ENCODE data around the gene PLSCR4. TPM values are rescaled to one million over a fixed set of nuclear protein-coding genes. Genes with fewer than 3 reads are reported as not detected.

The PLSCR4 gene
- total RNA-seq, 1 experiment from 2014 or later: 4.4 TPM

DNA sequence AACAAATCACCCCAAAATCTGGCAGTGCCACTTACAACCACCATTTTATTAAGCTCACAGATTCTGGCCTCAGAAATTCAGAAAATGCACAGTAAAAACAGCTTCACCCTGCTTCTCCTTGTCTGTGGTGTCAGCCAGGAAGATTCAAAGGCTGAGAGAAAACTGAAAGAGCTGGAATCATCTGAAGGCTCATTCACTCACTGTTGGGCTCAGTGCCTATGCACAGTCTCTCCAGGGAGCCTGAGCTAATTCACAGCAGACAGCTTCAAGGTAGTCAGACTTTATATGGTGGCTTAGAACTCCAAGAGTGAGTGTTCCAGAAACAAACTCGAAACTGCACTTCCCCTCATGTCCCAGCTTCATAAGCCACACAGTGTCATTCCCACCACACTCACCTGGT lies 73.4 kb downstream of the PLSCR4 start:
- no peak overlapping the region for H3K4me3 Mint-ChIP-seq (ENCODE audit: unreplicated experiment)
- DNase-seq (ENCODE audit: unreplicated experiment): no peak
- TF ChIP-seq, protein P1, sequence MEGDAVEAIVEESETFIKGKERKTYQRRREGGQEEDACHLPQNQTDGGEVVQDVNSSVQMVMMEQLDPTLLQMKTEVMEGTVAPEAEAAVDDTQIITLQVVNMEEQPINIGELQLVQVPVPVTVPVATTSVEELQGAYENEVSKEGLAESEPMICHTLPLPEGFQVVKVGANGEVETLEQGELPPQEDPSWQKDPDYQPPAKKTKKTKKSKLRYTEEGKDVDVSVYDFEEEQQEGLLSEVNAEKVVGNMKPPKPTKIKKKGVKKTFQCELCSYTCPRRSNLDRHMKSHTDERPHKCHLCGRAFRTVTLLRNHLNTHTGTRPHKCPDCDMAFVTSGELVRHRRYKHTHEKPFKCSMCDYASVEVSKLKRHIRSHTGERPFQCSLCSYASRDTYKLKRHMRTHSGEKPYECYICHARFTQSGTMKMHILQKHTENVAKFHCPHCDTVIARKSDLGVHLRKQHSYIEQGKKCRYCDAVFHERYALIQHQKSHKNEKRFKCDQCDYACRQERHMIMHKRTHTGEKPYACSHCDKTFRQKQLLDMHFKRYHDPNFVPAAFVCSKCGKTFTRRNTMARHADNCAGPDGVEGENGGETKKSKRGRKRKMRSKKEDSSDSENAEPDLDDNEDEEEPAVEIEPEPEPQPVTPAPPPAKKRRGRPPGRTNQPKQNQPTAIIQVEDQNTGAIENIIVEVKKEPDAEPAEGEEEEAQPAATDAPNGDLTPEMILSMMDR (IDR thresholded peaks at IDR 0.05; ENCODE audit: unreplicated experiment): no peak
- H3K36me3 Mint-ChIP-seq (ENCODE audit: insufficient read depth, unreplicated experiment): no peaks in the 10 kb centered on the region
- H3K27ac Mint-ChIP-seq (ENCODE audit: low read depth, unreplicated experiment): no peak overlapping the region
- intact Hi-C loops (cut with micrococcal nuclease): no loop called here
- no peaks in the 10 kb centered on the region for H3K27me3 Mint-ChIP-seq (ENCODE audit: insufficient read depth, unreplicated experiment)
- CTCF ChIA-PET: interaction anchor here (0.6 to 3.8 kb wide), 5 partner anchors 8 to 209 kb away, joined by 3 to 19 read pairs (median 4); no protein-coding TSS in a partner anchor
- POLR2A ChIA-PET: interaction anchor here (0.8 to 1.4 kb wide), 4 partner anchors 11 to 105 kb away, joined by 3 to 7 read pairs (median 4); partner anchors contain the start of gene PLOD2
- H3K4me1 Mint-ChIP-seq (ENCODE audit: insufficient read depth, unreplicated experiment): peaks cover 6% of the 10 kb centered on the region
- no peaks in the 10 kb centered on the region for H3K9me3 Mint-ChIP-seq (ENCODE audit: unreplicated experiment)
- no TSS peak for BruUV-seq (replicated peaks)

DNA sequence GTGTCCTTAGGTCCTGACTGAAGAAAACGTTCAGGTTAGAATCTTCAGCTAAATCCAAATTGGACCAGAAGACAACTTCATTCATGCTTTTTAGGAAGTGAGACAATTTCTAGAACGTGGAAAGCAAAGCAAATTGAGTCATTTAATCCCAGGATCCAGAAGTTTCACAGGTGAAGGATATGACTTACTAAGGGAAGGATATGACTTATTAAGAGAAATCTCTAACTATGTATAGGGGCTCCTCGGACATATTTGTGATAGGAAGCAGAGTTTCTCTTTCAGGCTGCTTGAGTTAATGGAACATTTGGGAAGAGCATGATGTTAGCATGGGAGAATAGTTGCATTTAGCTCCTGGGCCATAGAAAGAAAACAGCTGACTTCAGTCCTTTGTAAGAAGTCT lies 73.8 kb downstream of the PLSCR4 start:
- no peak for DNase-seq (ENCODE audit: unreplicated experiment)
- Mint-ChIP-seq H3K9me3 (ENCODE audit: unreplicated experiment) (no peaks in the 10 kb centered on the region), H3K27me3 (ENCODE audit: insufficient read depth, unreplicated experiment) (no peaks in the 10 kb centered on the region), H3K27ac (ENCODE audit: low read depth, unreplicated experiment) (no peak overlapping the region), H3K4me3 (ENCODE audit: unreplicated experiment) (no peak overlapping the region), H3K36me3 (ENCODE audit: insufficient read depth, unreplicated experiment) (no peaks in the 10 kb centered on the region), H3K4me1 (ENCODE audit: insufficient read depth, unreplicated experiment) (peaks cover 6% of the 10 kb centered on the region)
- intact Hi-C loops (cut with micrococcal nuclease): no loop called here
- no TSS peak for BruUV-seq (replicated peaks)
- ChIA-PET CTCF (interaction anchor here (0.6 to 3.8 kb wide), 4 partner anchors 8 to 209 kb away, joined by 3 to 19 read pairs (median 6); no protein-coding TSS in a partner anchor), POLR2A (interaction anchor here (0.8 to 1.4 kb wide), 3 partner anchors 10 to 104 kb away, joined by 3 to 7 read pairs (median 5); partner anchors contain the start of gene PLOD2)
- TF ChIP-seq, protein P1 (IDR thresholded peaks at IDR 0.05; ENCODE audit: unreplicated experiment): no peak

DNA sequence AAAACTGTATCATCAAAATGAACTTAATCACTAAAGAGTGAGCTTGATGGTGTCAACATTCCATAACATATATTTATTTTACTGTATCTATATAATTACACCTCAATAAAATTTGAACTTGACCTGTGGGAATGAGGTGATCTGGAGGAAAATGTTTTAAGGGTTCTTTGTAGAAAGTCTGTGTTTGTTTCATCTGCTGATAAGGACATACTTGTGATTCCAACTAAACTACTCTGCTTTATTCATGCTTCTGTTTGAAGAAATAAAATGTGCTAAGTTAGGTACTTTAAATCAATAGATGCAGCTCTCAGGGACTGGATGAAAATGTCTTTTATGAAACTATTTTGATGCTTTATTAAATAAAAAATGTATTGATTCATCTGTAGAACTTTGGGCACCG lies 78.3 kb downstream of the PLSCR4 start:
- TF ChIP-seq, protein P1 (IDR thresholded peaks at IDR 0.05; ENCODE audit: unreplicated experiment): no peak

DNA sequence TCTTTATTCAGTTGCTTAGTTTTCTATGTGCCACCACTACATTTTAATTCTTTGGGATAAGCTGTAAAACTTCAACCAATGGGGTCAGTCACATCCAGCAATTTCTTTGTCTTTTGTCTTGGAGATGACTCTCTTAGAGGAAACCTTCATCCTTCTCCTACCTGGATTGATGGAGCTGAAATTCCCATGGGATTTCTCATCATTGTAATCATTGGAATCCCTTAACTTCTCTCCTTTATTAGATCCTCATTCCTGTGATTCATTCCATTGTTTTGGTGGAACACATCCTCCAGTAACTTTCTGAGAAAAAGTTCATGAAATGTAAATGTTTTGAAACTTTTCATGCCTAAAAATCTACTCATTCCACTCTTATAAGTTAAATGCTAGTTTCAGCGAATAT lies 80.3 kb downstream of the PLSCR4 start:
- intact Hi-C loops (cut with micrococcal nuclease): no loop called here
- POLR2A ChIA-PET: interaction anchor here (1.1 to 1.3 kb wide), 2 partner anchors 9 to 14 kb away, joined by 4 to 9 read pairs; partner anchors contain the start of gene PLOD2
- TF ChIP-seq, protein P1 (IDR thresholded peaks at IDR 0.05; ENCODE audit: unreplicated experiment): no peak
- no peak for DNase-seq (ENCODE audit: unreplicated experiment)
- Mint-ChIP-seq H3K36me3 (ENCODE audit: insufficient read depth, unreplicated experiment) (no peaks in the 10 kb centered on the region), H3K4me3 (ENCODE audit: unreplicated experiment) (no peak overlapping the region), H3K27me3 (ENCODE audit: insufficient read depth, unreplicated experiment) (no peaks in the 10 kb centered on the region), H3K27ac (ENCODE audit: low read depth, unreplicated experiment) (peak overlapping the region; percentile 55), H3K9me3 (ENCODE audit: unreplicated experiment) (peaks cover 12% of the 10 kb centered on the region), H3K4me1 (ENCODE audit: insufficient read depth, unreplicated experiment) (peaks cover 16% of the 10 kb centered on the region)
- no TSS peak for BruUV-seq (replicated peaks)
- CTCF ChIA-PET: interaction anchor here (0.8 to 5.2 kb wide), 2 partner anchors 19 to 37 kb away, joined by 3 to 33 read pairs; no protein-coding TSS in a partner anchor

More for the DNA sequence above, 78.3 kb downstream of the PLSCR4 start:
- Mint-ChIP-seq H3K4me3 (ENCODE audit: unreplicated experiment) (no peak overlapping the region), H3K4me1 (ENCODE audit: insufficient read depth, unreplicated experiment) (peaks cover 1% of the 10 kb centered on the region), H3K9me3 (ENCODE audit: unreplicated experiment) (peaks cover 12% of the 10 kb centered on the region), H3K27me3 (ENCODE audit: insufficient read depth, unreplicated experiment) (no peaks in the 10 kb centered on the region), H3K27ac (ENCODE audit: low read depth, unreplicated experiment) (no peak overlapping the region), H3K36me3 (ENCODE audit: insufficient read depth, unreplicated experiment) (no peaks in the 10 kb centered on the region)
- ChIA-PET CTCF (interaction anchor here (0.6 to 5.2 kb wide), 2 partner anchors 17 to 153 kb away, joined by 3 to 33 read pairs; no protein-coding TSS in a partner anchor), POLR2A (interaction anchor here (1.0 kb wide), 1 partner anchor 12 kb away, joined by 4 read pairs; no protein-coding TSS in a partner anchor)
- no peak for DNase-seq (ENCODE audit: unreplicated experiment)
- intact Hi-C loops (cut with micrococcal nuclease): no loop called here
- no TSS peak for BruUV-seq (replicated peaks)

Measured in MCF 10A (cell line).